Measurements from ENCODE around the gene CDC5L. TPM values are rescaled to one million over a fixed set of nuclear protein-coding genes. Genes with fewer than 3 reads are reported as not detected.
"Not testable (repeated sequence)": the region's sequence is repeated elsewhere in the genome, so short reads cannot be mapped to it uniquely, and the experiment has no call there.

The CDC5L gene
- total RNA-seq, 1 donor from 2014 or later, result 20.0 TPM

DNA sequence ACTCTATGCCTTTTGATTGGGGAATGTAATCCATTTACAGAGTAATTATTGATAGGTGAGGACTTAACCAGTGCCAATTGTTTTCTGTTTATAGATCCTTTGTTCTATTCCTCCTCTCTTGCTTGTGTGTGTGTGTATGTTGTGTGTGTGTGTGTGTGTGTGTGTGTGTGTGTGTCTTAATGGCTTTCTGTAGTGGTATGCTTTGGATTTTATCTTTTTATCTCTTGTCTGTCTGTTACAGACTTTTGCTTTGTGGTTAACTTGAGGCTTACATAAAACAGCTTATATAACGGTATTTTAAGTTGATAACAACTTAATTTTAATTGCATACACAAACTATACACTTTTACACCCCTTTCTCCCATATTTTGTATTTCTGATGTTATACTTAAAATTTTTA, 54.7 kb downstream of the CDC5L start:
- Histone ChIP-seq H3K36me3 (peaks cover 51% of the 10 kb centered on the region), H3K4me3 (no peak overlapping the region), H3K4me1 (peaks cover 29% of the 10 kb centered on the region), H3K27ac (replicated peaks) (no peak overlapping the region), H3K9me3 (replicated peaks) (peaks cover 22% of the 10 kb centered on the region), H3K27me3 (ENCODE audit: low read depth) (no peaks in the 10 kb centered on the region)
- TF ChIP-seq CTCF (IDR thresholded peaks at IDR 0.05; ENCODE audit: borderline replicate concordance), result no peak
- intact Hi-C loops (cut with micrococcal nuclease), result no loop called here
- no peak for DNase-seq

- no peak for TF ChIP-seq CTCF (IDR thresholded peaks at IDR 0.05; ENCODE audit: borderline replicate concordance)
- no peak for DNase-seq
- peaks cover 58% of the 10 kb centered on the region for H3K36me3 ChIP-seq
Observed at GRCh38 chr6:44442833-44443444, 55.4 kb downstream of the CDC5L start.

DNA sequence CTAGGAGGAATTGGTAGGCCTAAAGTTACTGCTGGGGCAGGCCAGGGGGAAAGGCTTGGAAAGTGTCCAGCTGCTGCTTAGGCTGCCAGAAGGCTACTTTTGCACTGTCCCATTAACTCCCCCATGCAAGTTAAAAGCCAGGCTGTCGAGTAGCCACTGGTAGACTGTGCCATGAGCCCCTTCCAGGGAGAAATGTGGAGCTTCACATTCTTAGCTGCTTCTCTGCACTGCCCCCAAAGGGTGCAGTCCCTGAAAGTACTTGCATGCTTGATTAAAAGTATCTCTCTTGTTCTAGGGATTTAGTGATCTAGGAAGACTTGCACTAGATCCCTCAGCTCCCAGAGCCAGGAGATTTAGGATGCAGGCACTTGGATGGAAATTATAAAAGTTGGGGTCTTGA, 57.3 kb downstream of the CDC5L start:
- intact Hi-C loops (cut with micrococcal nuclease), result no loop called here
- Histone ChIP-seq H3K36me3 (peaks cover 63% of the 10 kb centered on the region), H3K27ac (replicated peaks) (no peak overlapping the region), H3K27me3 (ENCODE audit: low read depth) (no peaks in the 10 kb centered on the region), H3K4me1 (peaks cover 23% of the 10 kb centered on the region), H3K4me3 (no peak overlapping the region), H3K9me3 (replicated peaks) (peaks cover 22% of the 10 kb centered on the region)
- no peak for DNase-seq
- TF ChIP-seq CTCF (IDR thresholded peaks at IDR 0.05; ENCODE audit: borderline replicate concordance), result no peak

More at GRCh38 chr6:44442833-44443444, 55.4 kb downstream of the CDC5L start:
- intact Hi-C loops (cut with micrococcal nuclease), result no loop called here
- no peak overlapping the region for H3K4me3 ChIP-seq
- H3K27me3 ChIP-seq (ENCODE audit: low read depth), result no peaks in the 10 kb centered on the region
- H3K9me3 ChIP-seq (replicated peaks), result peaks cover 22% of the 10 kb centered on the region
- peaks cover 29% of the 10 kb centered on the region for H3K4me1 ChIP-seq
- H3K27ac ChIP-seq (replicated peaks), result no peak overlapping the region

DNA sequence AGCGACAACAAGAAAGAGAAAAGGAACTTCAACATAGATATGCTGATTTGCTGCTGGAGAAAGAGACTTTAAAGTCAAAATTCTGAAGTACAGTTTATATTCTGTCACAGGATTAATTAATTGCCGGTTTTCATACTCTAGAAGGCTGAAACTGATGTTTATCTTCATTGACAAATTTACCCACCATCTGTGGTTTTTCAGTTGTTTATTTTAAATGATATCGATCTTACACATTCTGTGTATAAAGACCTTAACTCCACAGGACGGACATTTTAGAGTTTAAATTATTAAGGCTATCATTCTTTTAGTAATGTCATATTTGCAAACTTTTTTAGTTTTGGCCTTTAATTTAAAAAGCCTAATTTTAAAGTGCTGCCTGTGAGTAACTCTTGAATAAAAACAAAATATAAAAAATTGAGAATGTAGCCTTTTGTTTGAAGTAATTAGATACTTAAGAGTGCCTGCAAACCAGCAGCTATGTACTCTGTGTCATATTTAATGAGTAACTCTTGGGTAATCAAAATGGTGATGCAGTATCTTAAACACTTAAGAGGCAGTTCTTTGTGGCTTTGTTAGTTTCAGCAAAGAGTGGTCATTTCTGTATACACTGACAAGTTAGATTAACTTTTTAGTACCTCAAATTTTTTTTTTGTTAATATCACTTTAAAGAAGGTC, 59.3 kb downstream of the CDC5L start:
- no peak for DNase-seq
- Histone ChIP-seq H3K27ac (replicated peaks) (no peak overlapping the region), H3K4me1 (peaks cover 21% of the 10 kb centered on the region), H3K27me3 (ENCODE audit: low read depth) (no peaks in the 10 kb centered on the region), H3K36me3 (peaks cover 48% of the 10 kb centered on the region), H3K4me3 (no peak overlapping the region), H3K9me3 (replicated peaks) (peaks cover 20% of the 10 kb centered on the region)
- intact Hi-C loops (cut with micrococcal nuclease), result no loop called here
- no peak for TF ChIP-seq CTCF (IDR thresholded peaks at IDR 0.05; ENCODE audit: borderline replicate concordance)

- Histone ChIP-seq H3K36me3 (peaks cover 32% of the 10 kb centered on the region), H3K4me1 (peaks cover 28% of the 10 kb centered on the region)
- H3K9me3 ChIP-seq (replicated peaks); intact Hi-C loops (cut with micrococcal nuclease); H3K4me3 ChIP-seq; DNase-seq; H3K27ac ChIP-seq (replicated peaks); H3K27me3 ChIP-seq (ENCODE audit: low read depth): not testable (repeated sequence)
Observed at GRCh38 chr6:44449181-44449580, 61.7 kb downstream of the CDC5L start.

Data from left ventricle myocardium inferior (tissue), 1 donor.